HL-60 (cell line): ENCODE results near the gene ZNF587.
"Not testable (repeated sequence)": the region's sequence is repeated elsewhere in the genome, so short reads cannot be mapped to it uniquely, and the experiment has no call there.

ENCODE experiments used
- GABPA ChIP-seq: IDR thresholded peaks from 2 replicates; pipeline ENCODE4 v1.6.1; 2012; ENCODE audit warnings: low read depth
- POLR2AphosphoS5 ChIP-seq: IDR thresholded peaks from 2 replicates; pipeline ENCODE4 v1.6.1; 2012; ENCODE audit warnings: low read depth
- SPI1 ChIP-seq: IDR thresholded peaks from 2 replicates; pipeline ENCODE4 v1.6.1; 2012; ENCODE audit warnings: low read depth, mild to moderate bottlenecking, borderline replicate concordance
- TF ChIP-seq, protein P1 (sequence below): IDR thresholded peaks from one replicate; pipeline ENCODE4 v1.5.1; 2011; ENCODE audit warnings: low read length, control low read depth, inconsistent platforms; ENCODE audit not compliant: insufficient read depth

DNA sequence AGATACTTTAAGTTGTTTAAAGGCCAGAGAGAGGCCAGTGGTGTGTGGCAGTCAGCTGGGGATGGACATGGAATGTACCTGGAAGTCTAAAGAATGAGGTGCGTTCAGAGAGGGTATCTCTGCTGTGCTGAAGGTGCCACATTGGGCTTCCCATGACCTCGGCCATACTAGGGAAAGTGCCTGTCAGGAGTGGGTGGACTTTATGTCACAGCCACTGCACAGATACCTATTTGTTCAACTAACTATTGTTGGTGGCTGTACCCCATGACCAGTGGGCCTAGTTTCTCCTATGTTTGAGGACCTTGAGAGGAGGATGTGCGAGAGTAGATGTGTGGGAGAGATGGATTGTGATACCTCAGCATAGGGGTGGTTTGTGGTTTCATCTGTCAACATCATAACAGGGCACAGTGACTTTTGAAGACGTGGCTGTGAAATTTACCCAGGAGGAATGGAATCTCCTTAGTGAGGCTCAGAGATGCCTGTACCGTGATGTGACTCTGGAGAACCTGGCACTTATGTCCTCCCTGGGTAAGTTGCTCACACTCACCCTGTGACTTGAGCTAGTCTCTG lies 11.0 kb upstream of the ZNF587 start:
- TF ChIP-seq, protein P1, sequence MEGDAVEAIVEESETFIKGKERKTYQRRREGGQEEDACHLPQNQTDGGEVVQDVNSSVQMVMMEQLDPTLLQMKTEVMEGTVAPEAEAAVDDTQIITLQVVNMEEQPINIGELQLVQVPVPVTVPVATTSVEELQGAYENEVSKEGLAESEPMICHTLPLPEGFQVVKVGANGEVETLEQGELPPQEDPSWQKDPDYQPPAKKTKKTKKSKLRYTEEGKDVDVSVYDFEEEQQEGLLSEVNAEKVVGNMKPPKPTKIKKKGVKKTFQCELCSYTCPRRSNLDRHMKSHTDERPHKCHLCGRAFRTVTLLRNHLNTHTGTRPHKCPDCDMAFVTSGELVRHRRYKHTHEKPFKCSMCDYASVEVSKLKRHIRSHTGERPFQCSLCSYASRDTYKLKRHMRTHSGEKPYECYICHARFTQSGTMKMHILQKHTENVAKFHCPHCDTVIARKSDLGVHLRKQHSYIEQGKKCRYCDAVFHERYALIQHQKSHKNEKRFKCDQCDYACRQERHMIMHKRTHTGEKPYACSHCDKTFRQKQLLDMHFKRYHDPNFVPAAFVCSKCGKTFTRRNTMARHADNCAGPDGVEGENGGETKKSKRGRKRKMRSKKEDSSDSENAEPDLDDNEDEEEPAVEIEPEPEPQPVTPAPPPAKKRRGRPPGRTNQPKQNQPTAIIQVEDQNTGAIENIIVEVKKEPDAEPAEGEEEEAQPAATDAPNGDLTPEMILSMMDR = not testable (repeated sequence)
- TF ChIP-seq SPI1, POLR2AphosphoS5, GABPA: not testable (repeated sequence)
